Kidney (tissue), 14 donors: ENCODE data around the gene ANGPTL2. TPM values are rescaled to one million over a fixed set of nuclear protein-coding genes. Genes with fewer than 3 reads are reported as not detected.

Experiments
- DNase-seq, 5 donors: peaks; one replicate each; pipeline ENCODE4 v3.0.0-alpha.2; 2013 to 2020
- FAIRE-seq: peaks from 2 replicates; lab custom pipeline; 2012; peaks lifted over from hg19 to GRCh38; lab: Jason Lieb, UNC
- H3K27ac ChIP-seq, 2 donors: one replicate each; pipeline ENCODE4 v1.7.0; 2013; ENCODE audit warnings: low read depth in 2 of 2, low read length in 2 of 2, inconsistent platforms in 1 of 2
- H3K27me3 ChIP-seq: one replicate; pipeline ENCODE4 v1.7.1; 2013; ENCODE audit warnings: low read length, inconsistent platforms; ENCODE audit not compliant: control insufficient read depth, insufficient read depth
- H3K36me3 ChIP-seq, 3 donors: one replicate each; pipeline versions ENCODE4 v1.7.0 to v1.7.1; 2013; ENCODE audit warnings: low read length in 3 of 3, control low read depth in 1 of 3, inconsistent platforms in 1 of 3; ENCODE audit not compliant: insufficient read depth in 3 of 3, control insufficient read depth in 2 of 3
- H3K4me1 ChIP-seq, 3 donors: one replicate each; pipeline versions ENCODE4 v1.7.0 to v1.7.1; 2013; ENCODE audit warnings: low read length in 3 of 3, inconsistent platforms in 1 of 3, low read depth in 1 of 3; ENCODE audit not compliant: control insufficient read depth in 2 of 3, insufficient read depth in 2 of 3
- H3K4me3 ChIP-seq, 3 donors: one replicate each; pipeline versions ENCODE4 v1.7.0 to v1.8.1; 2013; ENCODE audit warnings: low read length in 3 of 3, control low read depth in 1 of 3, inconsistent platforms in 1 of 3
- H3K9ac ChIP-seq, 3 donors: one replicate each; pipeline versions ENCODE4 v1.7.0 to v1.7.1; 2013; ENCODE audit warnings: low read length in 3 of 3, control low read depth in 1 of 3, inconsistent platforms in 1 of 3
- H3K9me3 ChIP-seq, 3 donors: one replicate each; pipeline versions ENCODE4 v1.7.0 to v1.7.1; 2013; ENCODE audit warnings: low read length in 3 of 3, control low read depth in 1 of 3, inconsistent platforms in 1 of 3; ENCODE audit not compliant: control insufficient read depth in 2 of 3, insufficient read depth in 1 of 3
- CTCF ChIP-seq: IDR thresholded peaks from 3 replicates; pipeline ENCODE4 v1.5.1; 2012; ENCODE audit warnings: mild to moderate bottlenecking, moderate library complexity, borderline replicate concordance; ENCODE audit not compliant: insufficient read depth; ENCODE audit errors: extremely low read depth
- intact Hi-C: fragments of 100-400 bp; cut with DNase I; formaldehyde crosslinking; loops from one replicate; pipeline ENCODE4 v1.11.1; 2022
- polyA plus RNA-seq: library from polyadenylated mRNA; stranded (reverse); fragments of 350-450 nt; fragmentation: Illumina TruSeq; extraction: RNeasy Lipid Tissue Mini Kit (QIAGEN cat#74804); gene quantifications from one replicate; pipeline ENCODE4 v1.2.3, GENCODE V29; 2014; ENCODE audit warnings: low read depth, low replicate concordance; ENCODE audit not compliant: insufficient read depth
- total RNA-seq: library from RNA; stranded (reverse); fragmentation: NEBNext Ultra II Directional; extraction: Animal tissue kit (Norgen Biotek cat#: 25700); gene quantifications from one replicate; pipeline ENCODE4 v1.2.1, GENCODE V29; 2021
- donor health status: control.
- donor health status: control.
- donor health status: control.
- donor health status: control.
- donor health status: control.
- donor health status: DM: yes; HTN: yes; CAD: no.
- donor health status: Normal renal cell carcinoma (clear cell type).

Gene ANGPTL2
- total and polyA plus RNA-seq, 2 donors from 2014 or later, result 4.3 to 12.4 TPM

- no peak for FAIRE-seq
- intact Hi-C loops, result no loop called here
These were observed 42.7 kb upstream of the ANGPTL2 start for GRCh38 chr9:127165116-127165515.

GRCh38 chr9:127163409-127163808, 41.0 kb upstream of the ANGPTL2 start:
- intact Hi-C loops, result no loop called here
- no peak overlapping the region for H3K27ac ChIP-seq
- no peaks in the 10 kb centered on the region for H3K9me3 ChIP-seq
- H3K27me3 ChIP-seq, result no peaks in the 10 kb centered on the region
- H3K36me3 ChIP-seq, result no peaks in the 10 kb centered on the region
- no peak overlapping the region for H3K9ac ChIP-seq
- H3K4me3 ChIP-seq, result no peak overlapping the region
- no peak for TF ChIP-seq CTCF
- FAIRE-seq, result no peak
- DNase-seq, result peak in 1 of 5 donors; percentile 18
- H3K4me1 ChIP-seq, result peaks cover 0 to 13% (median 6%) of the 10 kb centered on the region in 3 donors

More at GRCh38 chr9:127165116-127165515, 42.7 kb upstream of the ANGPTL2 start:
- no peaks in the 10 kb centered on the region for H3K36me3 ChIP-seq
- no peak for TF ChIP-seq CTCF
- H3K27ac ChIP-seq, result no peak overlapping the region
- H3K27me3 ChIP-seq, result no peaks in the 10 kb centered on the region
- peak in 1 of 5 donors; percentile 37 for DNase-seq
- no peak overlapping the region for H3K9ac ChIP-seq
- H3K9me3 ChIP-seq, result no peaks in the 10 kb centered on the region
- peaks cover 0 to 8% (median under 1%) of the 10 kb centered on the region in 3 donors for H3K4me1 ChIP-seq
- H3K4me3 ChIP-seq, result no peak overlapping the region

GRCh38 chr9:127162864-127163365, 40.5 kb upstream of the ANGPTL2 start:
- no peak for TF ChIP-seq CTCF
- H3K9ac ChIP-seq, result no peak overlapping the region
- no peak overlapping the region for H3K27ac ChIP-seq
- H3K9me3 ChIP-seq, result no peaks in the 10 kb centered on the region
- FAIRE-seq (no peak), DNase-seq (peak in 1 of 5 donors; percentile 10)
- intact Hi-C loops, result no loop called here
- no peaks in the 10 kb centered on the region for H3K27me3 ChIP-seq
- no peak overlapping the region for H3K4me3 ChIP-seq
- no peaks in the 10 kb centered on the region for H3K36me3 ChIP-seq
- peaks cover 0 to 13% (median 6%) of the 10 kb centered on the region in 3 donors for H3K4me1 ChIP-seq
